AG09309 (cell line): ENCODE results near the gene TCF7.

Experiments used
- DNase-seq: peaks from one replicate; pipeline ENCODE4 v3.0.0-alpha.2; 2010; ENCODE audit warnings: low read depth
- H3K4me3 ChIP-seq: 2 replicates; pipeline ENCODE4 v1.5.1; 2011; ENCODE audit warnings: mild to moderate bottlenecking, low read depth, low read length, moderate library complexity; ENCODE audit not compliant: control insufficient read depth
- CTCF ChIP-seq: IDR thresholded peaks from 2 replicates; pipeline ENCODE4 v1.5.1; 2011; ENCODE audit warnings: mild to moderate bottlenecking, low read depth, low read length, inconsistent platforms; ENCODE audit not compliant: insufficient read depth, control insufficient read depth; ENCODE audit errors: missing control alignments

TCF7 gene

GRCh38 chr5:134111741-134112647, 2.5 kb upstream of the TCF7 start:
- TF ChIP-seq CTCF, result no peak
- no peak for DNase-seq
- no peak overlapping the region for H3K4me3 ChIP-seq

- no peak for TF ChIP-seq CTCF
- no peak for DNase-seq
- H3K4me3 ChIP-seq, result no peak overlapping the region
Measured at GRCh38 chr5:134112726-134113362, 1.6 kb upstream of the TCF7 start.

DNA sequence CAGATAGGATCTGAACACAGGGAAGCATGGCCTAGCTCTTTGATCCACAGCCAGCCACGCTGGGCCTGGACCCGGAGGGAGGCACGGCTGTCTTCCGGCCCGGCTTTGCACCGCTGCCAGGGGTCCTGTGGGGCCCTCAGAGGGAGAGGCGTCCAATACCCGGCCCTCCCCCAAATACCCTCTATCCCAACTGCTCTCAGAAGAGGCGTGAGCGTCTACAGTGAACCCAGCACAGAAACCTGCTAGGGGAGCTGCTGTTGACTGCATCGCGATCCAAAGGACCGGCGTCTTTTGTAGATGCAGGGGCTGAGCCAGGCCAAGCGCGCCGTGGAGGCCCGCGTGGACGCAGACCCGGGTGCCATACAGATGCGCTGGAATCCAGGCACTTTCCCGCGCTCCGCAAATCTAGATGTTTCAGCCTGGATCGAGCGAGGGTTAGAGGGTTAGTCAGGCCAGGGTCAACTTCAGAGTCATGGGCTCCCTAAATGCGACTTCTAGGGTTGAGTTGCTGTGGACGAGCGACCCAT, 1.1 kb upstream of the TCF7 start:
- no peak for TF ChIP-seq CTCF
- DNase-seq, result no peak
- H3K4me3 ChIP-seq, result no peak overlapping the region

GRCh38 chr5:134114886-134115805, 665 bp downstream of the TCF7 start:
- peak overlapping the region; percentile 56 for H3K4me3 ChIP-seq
- no peak for TF ChIP-seq CTCF
- no peak for DNase-seq

DNA sequence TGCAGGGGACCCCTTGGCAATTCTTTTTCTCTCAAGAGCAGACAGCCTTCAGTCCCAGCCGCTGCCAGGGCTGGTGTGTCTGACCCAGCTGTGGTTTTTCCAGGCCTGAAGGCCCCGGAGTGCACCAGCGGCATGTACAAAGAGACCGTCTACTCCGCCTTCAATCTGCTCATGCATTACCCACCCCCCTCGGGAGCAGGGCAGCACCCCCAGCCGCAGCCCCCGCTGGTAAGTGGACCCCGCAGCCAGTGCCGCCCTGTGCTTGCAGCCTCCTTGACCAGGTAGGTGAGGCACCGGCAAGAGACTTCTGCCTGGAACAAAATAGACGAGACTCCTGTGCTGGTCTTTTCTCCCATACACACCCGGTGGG, 1.3 kb downstream of the TCF7 start:
- no peak for TF ChIP-seq CTCF
- H3K4me3 ChIP-seq, result no peak overlapping the region
- DNase-seq, result no peak

DNA sequence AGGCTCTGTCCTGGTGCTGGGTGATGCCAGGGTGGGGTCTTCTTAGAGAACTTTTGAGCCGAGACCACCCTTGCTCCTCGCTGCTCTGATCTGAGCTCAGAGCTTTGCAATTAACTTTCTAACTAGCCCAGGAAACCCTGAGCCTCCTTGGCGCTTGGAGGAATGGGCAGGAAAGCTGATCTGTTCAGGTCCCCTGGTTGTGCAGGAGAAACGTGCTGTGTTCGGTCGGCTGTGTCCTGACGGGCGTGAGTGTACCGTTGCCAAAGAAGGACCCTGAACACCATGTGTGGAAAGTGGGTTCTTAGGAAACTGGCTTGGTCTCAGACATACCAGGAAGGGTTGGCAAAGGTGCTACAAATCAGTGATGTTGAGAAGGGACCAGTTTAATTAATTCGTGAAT, 1.8 kb downstream of the TCF7 start:
- no peak for TF ChIP-seq CTCF
- H3K4me3 ChIP-seq, result no peak overlapping the region
- no peak for DNase-seq
